MM.1S (cell line): ENCODE results near the gene STARD3NL.

Source experiments
- EZH2 ChIP-seq: fragments of 300-600 bp; sonication (generic); optimal IDR thresholded peaks from 2 replicates; pipeline ENCODE3; 2017; ENCODE audit warnings: low read depth, mild to moderate bottlenecking, antibody characterized with exemption, low read length, mixed read lengths
- EZH2phosphoT487 ChIP-seq: fragments of 300-600 bp; sonication (generic); IDR thresholded peaks from 2 replicates; pipeline ENCODE4 v1.6.1; 2018; ENCODE audit warnings: antibody characterized with exemption, low read length
- TF ChIP-seq, protein P1 (sequence below): fragments of 300-600 bp; sonication (generic); IDR thresholded peaks from 2 replicates; pipeline ENCODE4 v1.5.1; 2016; ENCODE audit warnings: antibody characterized with exemption, low read length, mixed read lengths

DNA sequence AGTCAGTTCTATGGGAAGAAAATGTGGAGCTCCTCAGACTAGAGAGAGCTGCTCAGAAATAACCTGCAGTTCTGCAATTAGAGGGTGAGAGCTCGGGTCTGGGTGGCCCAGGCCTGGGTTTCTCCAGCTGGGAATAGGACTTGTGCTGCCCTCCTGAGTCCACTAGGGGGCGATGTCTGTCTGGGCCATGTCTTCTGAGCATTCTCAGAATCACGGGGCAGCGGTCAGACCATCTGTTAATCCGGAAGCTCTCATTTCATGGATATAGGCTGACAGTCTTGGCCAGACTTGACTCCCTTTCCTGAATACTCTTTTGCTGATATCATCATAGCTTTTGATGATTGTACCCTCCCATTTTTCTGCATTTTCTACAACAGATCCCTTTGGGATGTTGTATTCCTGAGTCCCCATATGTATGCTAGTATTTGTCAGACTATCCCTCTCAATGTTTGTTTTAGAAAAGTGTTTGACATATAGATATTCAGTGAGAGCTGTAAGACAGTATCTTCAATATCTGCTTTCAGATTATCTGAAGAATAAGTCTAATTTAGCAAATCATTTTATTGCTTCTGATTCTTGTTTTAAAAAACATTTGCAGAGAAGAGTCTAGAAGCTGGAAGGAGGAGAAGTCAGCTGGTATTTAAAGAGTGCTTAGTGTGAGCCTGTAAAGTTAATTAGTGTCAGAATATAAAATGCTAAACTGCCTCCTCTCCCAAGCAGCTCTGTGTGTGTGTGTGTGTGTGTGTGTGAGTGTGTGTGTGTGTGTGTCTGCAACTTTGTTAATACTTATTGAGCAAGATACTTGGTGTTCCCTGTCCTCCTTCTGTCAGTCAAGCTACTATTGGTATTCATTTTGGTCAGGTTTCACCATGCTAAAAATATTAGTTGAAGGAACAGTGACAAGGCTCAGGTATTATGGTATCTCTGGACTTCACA is 38.0 kb downstream of the STARD3NL start:
- TF ChIP-seq, protein P1, sequence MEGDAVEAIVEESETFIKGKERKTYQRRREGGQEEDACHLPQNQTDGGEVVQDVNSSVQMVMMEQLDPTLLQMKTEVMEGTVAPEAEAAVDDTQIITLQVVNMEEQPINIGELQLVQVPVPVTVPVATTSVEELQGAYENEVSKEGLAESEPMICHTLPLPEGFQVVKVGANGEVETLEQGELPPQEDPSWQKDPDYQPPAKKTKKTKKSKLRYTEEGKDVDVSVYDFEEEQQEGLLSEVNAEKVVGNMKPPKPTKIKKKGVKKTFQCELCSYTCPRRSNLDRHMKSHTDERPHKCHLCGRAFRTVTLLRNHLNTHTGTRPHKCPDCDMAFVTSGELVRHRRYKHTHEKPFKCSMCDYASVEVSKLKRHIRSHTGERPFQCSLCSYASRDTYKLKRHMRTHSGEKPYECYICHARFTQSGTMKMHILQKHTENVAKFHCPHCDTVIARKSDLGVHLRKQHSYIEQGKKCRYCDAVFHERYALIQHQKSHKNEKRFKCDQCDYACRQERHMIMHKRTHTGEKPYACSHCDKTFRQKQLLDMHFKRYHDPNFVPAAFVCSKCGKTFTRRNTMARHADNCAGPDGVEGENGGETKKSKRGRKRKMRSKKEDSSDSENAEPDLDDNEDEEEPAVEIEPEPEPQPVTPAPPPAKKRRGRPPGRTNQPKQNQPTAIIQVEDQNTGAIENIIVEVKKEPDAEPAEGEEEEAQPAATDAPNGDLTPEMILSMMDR, result peak; percentile 96
- TF ChIP-seq EZH2phosphoT487 (no peak), EZH2 (no peak)
